ENCODE data around the gene INPP5K. TPM values are rescaled to one million over a fixed set of nuclear protein-coding genes. Genes with fewer than 3 reads are reported as not detected.
A peak's percentile ranks its signal among the peaks of the same experiment; 100 is the strongest.

The INPP5K gene
- total RNA-seq, 6 experiments from 2014 or later: 12.7 to 22.6 (median 18.2) TPM

DNA sequence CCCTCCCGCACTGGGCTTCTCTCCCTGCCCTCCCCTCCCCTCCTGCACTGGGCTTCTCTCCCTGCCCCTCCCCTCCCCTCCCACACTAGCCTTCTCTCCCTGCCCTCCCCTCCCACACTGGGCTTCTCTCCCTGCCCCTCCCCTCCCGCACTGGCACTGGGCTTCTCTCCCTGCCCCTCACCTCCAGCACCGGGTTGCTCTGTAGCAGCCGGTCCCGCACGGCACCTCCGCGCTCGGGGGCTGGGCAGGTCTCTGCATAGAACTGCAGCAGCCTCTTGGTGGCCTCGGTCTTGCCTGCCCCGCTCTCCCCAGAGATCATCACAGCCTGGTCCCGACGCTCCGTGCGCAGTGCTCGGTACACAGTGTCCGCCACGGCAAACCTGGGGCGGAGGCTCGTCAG lies 33.7 kb downstream of the INPP5K start:
- TF ChIP-seq CTCF (IDR thresholded peaks at IDR 0.05) (no peak), POLR2A (IDR thresholded peaks at IDR 0.05) (no peak)

GRCh38 chr17:1481736-1482135 lies 34.7 kb downstream of the INPP5K start:
- DNase-seq (no peak), ATAC-seq (no peak)
- Histone ChIP-seq H3K4me3 (no peak overlapping the region), H3K4me1 (peaks cover 0 to 6% (median 0%) of the 10 kb centered on the region in 4 donors), H3K27ac (no peak overlapping the region), H3K36me3 (peaks cover 0 to 36% (median 10%) of the 10 kb centered on the region in 4 donors), H3K9me3 (no peaks in the 10 kb centered on the region), H3K27me3 (no peaks in the 10 kb centered on the region)
- WGBS (ENCODE audit: insufficient coverage, low coverage, low lambda C conversion rate, missing lambda C conversion rate): 36% methylated on average over 11 of the region's 11 CpGs
- TF ChIP-seq CTCF (IDR thresholded peaks at IDR 0.05): no peak
- no peak for TF ChIP-seq POLR2A (IDR thresholded peaks at IDR 0.05)
- intact Hi-C loops (cut with DNase I): no loop called here

More for the DNA sequence above, 33.7 kb downstream of the INPP5K start:
- DNase-seq (no peak), ATAC-seq (peak in 1 of 4 donors; percentile 32)
- Histone ChIP-seq H3K4me1 (peaks cover 0 to 6% (median 0%) of the 10 kb centered on the region in 4 donors), H3K36me3 (peaks cover 0 to 30% (median 10%) of the 10 kb centered on the region in 4 donors), H3K9me3 (no peaks in the 10 kb centered on the region), H3K27ac (no peak overlapping the region), H3K27me3 (no peaks in the 10 kb centered on the region), H3K4me3 (no peak overlapping the region)
- intact Hi-C loops (cut with DNase I): no loop called here
- 59% methylated on average over 9 of the region's 20 CpGs for WGBS (ENCODE audit: insufficient coverage, low coverage, low lambda C conversion rate, missing lambda C conversion rate)

GRCh38 chr17:1480747-1481465 lies 35.5 kb downstream of the INPP5K start:
- DNase-seq (no peak), ATAC-seq (no peak)
- peaks cover 0 to 6% (median 0%) of the 10 kb centered on the region in 4 donors for H3K4me1 ChIP-seq
- no peaks in the 10 kb centered on the region for H3K9me3 ChIP-seq
- no peak overlapping the region for H3K4me3 ChIP-seq
- TF ChIP-seq CTCF (IDR thresholded peaks at IDR 0.05) (no peak), POLR2A (IDR thresholded peaks at IDR 0.05) (no peak)
- H3K36me3 ChIP-seq: peaks cover 0 to 44% (median 13%) of the 10 kb centered on the region in 4 donors
- H3K27ac ChIP-seq: no peak overlapping the region
- intact Hi-C loops (cut with DNase I): no loop called here
- no peaks in the 10 kb centered on the region for H3K27me3 ChIP-seq
- WGBS (ENCODE audit: insufficient coverage, low coverage, low lambda C conversion rate, missing lambda C conversion rate): 76% methylated on average over 4 of the region's 18 CpGs

DNA sequence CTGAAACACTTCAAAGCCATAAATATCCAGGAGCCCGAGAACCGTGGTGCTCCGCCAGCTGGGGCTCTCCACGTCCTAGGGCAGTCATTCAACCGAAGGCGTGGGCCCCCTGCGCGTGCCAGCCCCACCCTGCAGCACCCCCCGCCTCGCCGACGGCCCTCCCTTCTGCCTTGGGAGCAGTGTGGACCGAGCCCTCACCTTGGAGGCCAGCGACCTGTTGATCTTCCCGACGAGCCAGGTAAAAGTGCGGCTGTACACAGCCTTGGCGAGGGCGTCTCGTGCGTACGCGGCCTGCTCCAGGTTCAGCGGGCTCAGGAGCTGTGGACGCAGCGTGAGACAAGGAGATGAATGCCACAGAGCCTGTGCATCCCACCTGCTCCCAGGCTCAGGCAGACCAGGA lies 38.0 kb downstream of the INPP5K start:
- no peak for TF ChIP-seq POLR2A (IDR thresholded peaks at IDR 0.05)
- no peak for TF ChIP-seq CTCF (IDR thresholded peaks at IDR 0.05)
- H3K9me3 ChIP-seq: no peaks in the 10 kb centered on the region
- no peaks in the 10 kb centered on the region for H3K4me1 ChIP-seq
- DNase-seq: peak in 1 of 3 donors; percentile 40
- no peak for ATAC-seq
- intact Hi-C loops (cut with DNase I): no loop called here
- no peak overlapping the region for H3K27ac ChIP-seq
- H3K36me3 ChIP-seq: peaks cover 0 to 53% (median 16%) of the 10 kb centered on the region in 4 donors
- H3K27me3 ChIP-seq: no peaks in the 10 kb centered on the region
- H3K4me3 ChIP-seq: no peak overlapping the region
- 88% methylated on average over 13 of the region's 26 CpGs for WGBS (ENCODE audit: insufficient coverage, low coverage, low lambda C conversion rate, missing lambda C conversion rate)

All from right lobe of liver (tissue), 6 donors.